Measurements from ENCODE around the gene LRRC42. TPM values are rescaled to one million over a fixed set of nuclear protein-coding genes. Genes with fewer than 3 reads are reported as not detected.

The LRRC42 gene
- total and polyA plus RNA-seq, 4 donors: 7.7 to 17.8 (median 17.0) TPM

DNA sequence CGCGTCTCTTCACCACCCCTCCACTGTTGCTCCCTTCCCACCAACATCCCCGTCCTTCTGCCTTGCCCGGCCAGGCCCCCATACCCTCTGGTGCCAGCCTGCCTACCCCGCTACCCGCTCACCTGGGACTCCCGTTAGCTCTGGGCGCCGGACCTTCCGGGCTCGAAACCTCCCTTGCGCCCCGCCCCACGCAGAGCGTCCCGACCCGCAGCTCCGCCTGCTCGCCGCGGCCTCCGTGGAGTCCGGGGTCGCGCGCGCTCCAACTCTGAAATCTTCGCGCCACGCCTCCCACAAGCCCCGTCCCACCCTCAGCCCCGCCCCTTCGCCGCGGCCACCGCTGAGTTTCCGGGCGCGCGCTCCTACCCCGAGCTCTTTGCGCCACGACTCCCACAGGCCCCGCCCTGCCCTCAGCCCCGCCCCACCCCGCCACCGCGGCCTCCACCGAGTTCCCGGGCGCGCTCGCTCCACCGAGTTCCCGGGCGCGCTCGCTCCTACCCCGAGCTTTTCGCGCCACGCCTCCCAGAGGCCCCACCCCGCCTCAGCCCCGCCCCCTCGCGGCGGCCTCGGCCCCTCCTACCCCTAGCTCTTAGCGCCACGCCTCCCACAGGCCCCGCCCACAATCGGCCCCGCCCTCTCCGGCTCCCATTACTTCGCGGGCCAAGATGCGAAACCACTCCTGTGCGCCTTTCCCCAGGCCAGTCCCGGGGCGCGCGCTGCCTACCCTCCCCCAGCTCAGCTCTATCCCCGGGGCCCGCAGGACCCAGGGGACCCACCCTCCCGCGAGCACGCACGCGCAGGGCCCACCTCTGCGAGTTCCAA lies 508 bp upstream of the LRRC42 start, which contains the start of gene IFT25:
TSS of gene IFT25 (minus strand) at position 267 of the 819 bp plus-strand sequence. CDS start 5,617 bp downstream, outside the sequence.
- ATAC-seq (ENCODE audit: insufficient read depth, low FRiP score) (peak; percentile 97), DNase-seq (peak; percentile 98 to 99 (median 98))
- H3K27me3 ChIP-seq (ENCODE audit: control insufficient read depth in 3 of 3, insufficient read depth in 3 of 3, low read length in 2 of 3): no peaks in the 10 kb centered on the region
- peaks cover 0 to 4% (median 0%) of the 10 kb centered on the region in 4 donors for H3K36me3 ChIP-seq (ENCODE audit: control insufficient read depth in 4 of 4, insufficient read depth in 4 of 4, low read length in 4 of 4)
- H3K4me3 ChIP-seq: peak within 1 kb of the TSS; percentile 86
- 1% methylated on average over 84 to 90 of the region's 90 CpGs for WGBS, 2 donors
- H3K9me3 ChIP-seq (ENCODE audit: control insufficient read depth in 4 of 4, insufficient read depth in 3 of 4, low read length in 3 of 4): no peaks in the 10 kb centered on the region
- H3K27ac ChIP-seq (ENCODE audit: low read depth in 1 of 2, low read length in 1 of 2): peak within 1 kb of the TSS; percentile 86 to 94
- H3K4me1 ChIP-seq (ENCODE audit: control insufficient read depth in 5 of 5, insufficient read depth in 5 of 5, low read length in 5 of 5): peaks cover 5 to 25% (median 10%) of the 10 kb centered on the region in 5 donors
- TF ChIP-seq, protein P1, sequence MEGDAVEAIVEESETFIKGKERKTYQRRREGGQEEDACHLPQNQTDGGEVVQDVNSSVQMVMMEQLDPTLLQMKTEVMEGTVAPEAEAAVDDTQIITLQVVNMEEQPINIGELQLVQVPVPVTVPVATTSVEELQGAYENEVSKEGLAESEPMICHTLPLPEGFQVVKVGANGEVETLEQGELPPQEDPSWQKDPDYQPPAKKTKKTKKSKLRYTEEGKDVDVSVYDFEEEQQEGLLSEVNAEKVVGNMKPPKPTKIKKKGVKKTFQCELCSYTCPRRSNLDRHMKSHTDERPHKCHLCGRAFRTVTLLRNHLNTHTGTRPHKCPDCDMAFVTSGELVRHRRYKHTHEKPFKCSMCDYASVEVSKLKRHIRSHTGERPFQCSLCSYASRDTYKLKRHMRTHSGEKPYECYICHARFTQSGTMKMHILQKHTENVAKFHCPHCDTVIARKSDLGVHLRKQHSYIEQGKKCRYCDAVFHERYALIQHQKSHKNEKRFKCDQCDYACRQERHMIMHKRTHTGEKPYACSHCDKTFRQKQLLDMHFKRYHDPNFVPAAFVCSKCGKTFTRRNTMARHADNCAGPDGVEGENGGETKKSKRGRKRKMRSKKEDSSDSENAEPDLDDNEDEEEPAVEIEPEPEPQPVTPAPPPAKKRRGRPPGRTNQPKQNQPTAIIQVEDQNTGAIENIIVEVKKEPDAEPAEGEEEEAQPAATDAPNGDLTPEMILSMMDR (IDR thresholded peaks at IDR 0.05; ENCODE audit: control extremely low read depth, extremely low read depth): no peak
- H3K9ac ChIP-seq (ENCODE audit: insufficient read depth in 1 of 2, low read length in 2 of 2): peak within 1 kb of the TSS; percentile 60 to 81

DNA sequence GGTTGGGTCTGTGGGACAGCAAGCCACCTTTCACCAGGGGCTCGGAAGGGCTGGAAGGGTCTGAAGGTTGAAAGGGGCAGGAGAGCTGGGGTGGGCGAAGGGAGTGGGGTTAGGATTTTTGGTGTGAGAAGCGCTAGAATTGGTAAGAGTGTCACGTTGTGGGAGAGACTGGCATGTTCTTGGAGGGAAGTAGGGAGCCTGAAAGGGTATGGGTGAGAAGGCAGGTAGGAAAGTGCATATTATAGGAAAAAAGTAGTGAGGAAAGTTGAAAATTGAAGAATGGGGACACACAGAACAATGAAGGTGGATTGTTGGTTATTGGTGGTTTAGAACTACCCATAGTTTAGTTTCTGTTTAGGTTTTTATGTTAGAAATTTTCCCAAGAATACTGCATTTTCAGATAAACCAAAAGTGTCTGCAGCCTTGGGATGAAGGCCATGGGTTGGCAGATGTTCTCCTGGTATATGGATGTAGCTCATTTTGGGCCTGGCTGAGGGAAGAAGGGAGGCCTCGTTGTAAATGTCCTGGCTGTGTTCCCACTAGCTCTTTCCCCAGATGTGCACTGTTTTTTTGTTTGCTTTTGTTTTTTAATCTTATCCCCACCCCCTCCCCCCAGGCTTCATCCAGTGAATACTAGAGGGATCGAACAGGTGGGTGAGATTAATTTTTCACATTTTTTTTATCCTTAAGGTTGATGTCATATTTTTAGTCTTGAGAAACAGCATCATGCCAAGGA lies 1.2 kb downstream of the LRRC42 start:
- Histone ChIP-seq H3K36me3 (ENCODE audit: control insufficient read depth in 4 of 4, insufficient read depth in 4 of 4, low read length in 4 of 4) (peaks cover 2 to 7% (median 4%) of the 10 kb centered on the region in 4 donors), H3K9me3 (ENCODE audit: control insufficient read depth in 4 of 4, insufficient read depth in 3 of 4, low read length in 3 of 4) (no peaks in the 10 kb centered on the region), H3K9ac (ENCODE audit: insufficient read depth in 1 of 2, low read length in 2 of 2) (peak overlapping the region in 1 of 2 donors; percentile 59), H3K27me3 (ENCODE audit: control insufficient read depth in 3 of 3, insufficient read depth in 3 of 3, low read length in 2 of 3) (no peaks in the 10 kb centered on the region), H3K4me3 (peak overlapping the region; percentile 58), H3K4me1 (ENCODE audit: control insufficient read depth in 5 of 5, insufficient read depth in 5 of 5, low read length in 5 of 5) (peaks cover 5 to 25% (median 10%) of the 10 kb centered on the region in 5 donors), H3K27ac (ENCODE audit: low read depth in 1 of 2, low read length in 1 of 2) (peak overlapping the region in 1 of 2 donors; percentile 6)
- TF ChIP-seq, protein P1 (IDR thresholded peaks at IDR 0.05; ENCODE audit: control extremely low read depth, extremely low read depth): no peak
- peak in 2 of 3 donors; percentile 17 to 31 for DNase-seq
- no peak for ATAC-seq (ENCODE audit: insufficient read depth, low FRiP score)
- 58 to 69% methylated on average over 6 of the region's 6 CpGs for WGBS, 2 donors

DNA sequence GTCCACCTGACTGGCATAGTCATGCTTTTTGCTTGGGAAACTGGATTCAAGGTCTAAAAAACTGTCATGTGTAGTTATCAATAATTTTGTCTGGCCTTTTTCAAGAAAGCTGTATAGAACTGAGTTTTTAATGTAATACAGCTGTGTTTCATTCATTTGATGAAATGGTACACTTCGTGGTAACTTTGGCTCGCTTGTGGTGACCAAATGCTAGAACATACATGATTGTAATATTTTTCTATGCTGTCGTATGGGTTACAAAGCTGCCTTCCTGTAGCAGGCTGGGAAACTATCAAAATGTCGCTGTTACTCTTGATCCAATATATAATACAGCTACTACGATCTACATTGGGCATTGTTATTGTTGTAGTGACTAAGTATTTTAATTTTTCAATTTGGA lies 2.1 kb downstream of the LRRC42 start:
- H3K27ac ChIP-seq (ENCODE audit: low read depth in 1 of 2, low read length in 1 of 2): no peak overlapping the region
- H3K36me3 ChIP-seq (ENCODE audit: control insufficient read depth in 4 of 4, insufficient read depth in 4 of 4, low read length in 4 of 4): peaks cover 2 to 7% (median 4%) of the 10 kb centered on the region in 4 donors
- WGBS, 2 donors: 94% methylated on average over 5 of the region's 5 CpGs
- no peak for ATAC-seq (ENCODE audit: insufficient read depth, low FRiP score)
- TF ChIP-seq, protein P1 (IDR thresholded peaks at IDR 0.05; ENCODE audit: control extremely low read depth, extremely low read depth): no peak
- DNase-seq: no peak
- H3K9ac ChIP-seq (ENCODE audit: insufficient read depth in 1 of 2, low read length in 2 of 2): no peak overlapping the region
- no peak overlapping the region for H3K4me3 ChIP-seq
- no peaks in the 10 kb centered on the region for H3K9me3 ChIP-seq (ENCODE audit: control insufficient read depth in 4 of 4, insufficient read depth in 3 of 4, low read length in 3 of 4)
- no peaks in the 10 kb centered on the region for H3K27me3 ChIP-seq (ENCODE audit: control insufficient read depth in 3 of 3, insufficient read depth in 3 of 3, low read length in 2 of 3)
- H3K4me1 ChIP-seq (ENCODE audit: control insufficient read depth in 5 of 5, insufficient read depth in 5 of 5, low read length in 5 of 5): peaks cover 0 to 25% (median 10%) of the 10 kb centered on the region in 5 donors
